ENCODE results near the gene CRK.

Gene CRK

GRCh38 chr17:1490643-1491442 lies 34.8 kb upstream of the CRK start:
- peak; percentile 65 for ATAC-seq
- TF ChIP-seq BACH2 (CRISPR knock-in tag; IDR thresholded peaks at IDR 0.05; ENCODE audit: borderline replicate concordance) (no peak), TCF4 (CRISPR knock-in tag; IDR thresholded peaks at IDR 0.05; ENCODE audit: borderline replicate concordance) (no peak), ARNTL (CRISPR knock-in tag; IDR thresholded peaks at IDR 0.05; ENCODE audit: borderline replicate concordance, low read depth) (no peak), PPARA (CRISPR knock-in tag; IDR thresholded peaks at IDR 0.05; ENCODE audit: borderline replicate concordance) (no peak), TOX (CRISPR knock-in tag; IDR thresholded peaks at IDR 0.05; ENCODE audit: borderline replicate concordance) (no peak), PATZ1 (CRISPR knock-in tag; IDR thresholded peaks at IDR 0.05; ENCODE audit: borderline replicate concordance) (no peak), CSDC2 (CRISPR knock-in tag; IDR thresholded peaks at IDR 0.05) (no peak)

- TF ChIP-seq BACH2 (CRISPR knock-in tag; IDR thresholded peaks at IDR 0.05; ENCODE audit: borderline replicate concordance), result no peak
- no peak for TF ChIP-seq TCF4 (CRISPR knock-in tag; IDR thresholded peaks at IDR 0.05; ENCODE audit: borderline replicate concordance)
- TF ChIP-seq SNAI2 (CRISPR knock-in tag; IDR thresholded peaks at IDR 0.05), result no peak
- no peak for TF ChIP-seq ZNF565 (CRISPR knock-in tag; conservative IDR thresholded peaks at IDR 0.05; ENCODE audit: low read depth)
- TF ChIP-seq ZNF8 (CRISPR knock-in tag; IDR thresholded peaks at IDR 0.05), result no peak
- no peak for TF ChIP-seq ESRRG (CRISPR knock-in tag; IDR thresholded peaks at IDR 0.05)
- no peak for TF ChIP-seq OSR1 (CRISPR knock-in tag; IDR thresholded peaks at IDR 0.05)
- TF ChIP-seq POU6F1 (CRISPR knock-in tag; IDR thresholded peaks at IDR 0.05; ENCODE audit: borderline replicate concordance, low read depth), result no peak
- TF ChIP-seq TOX (CRISPR knock-in tag; IDR thresholded peaks at IDR 0.05; ENCODE audit: borderline replicate concordance), result no peak
- TF ChIP-seq ISL1 (CRISPR knock-in tag; IDR thresholded peaks at IDR 0.05), result no peak
- no peak for TF ChIP-seq ARNTL (CRISPR knock-in tag; IDR thresholded peaks at IDR 0.05; ENCODE audit: borderline replicate concordance, low read depth)
- no peak for TF ChIP-seq ZC3H10 (CRISPR knock-in tag; IDR thresholded peaks at IDR 0.05)
- TF ChIP-seq CSDC2 (CRISPR knock-in tag; IDR thresholded peaks at IDR 0.05), result no peak
- no peak for TF ChIP-seq TSHZ2 (CRISPR knock-in tag; IDR thresholded peaks at IDR 0.05)
- no peak for TF ChIP-seq GLIS3 (CRISPR knock-in tag; IDR thresholded peaks at IDR 0.05)
- TF ChIP-seq ZNF70 (CRISPR knock-in tag; IDR thresholded peaks at IDR 0.05), result no peak
- TF ChIP-seq ZFP3 (CRISPR knock-in tag; IDR thresholded peaks at IDR 0.05), result no peak
- TF ChIP-seq PPARA (CRISPR knock-in tag; IDR thresholded peaks at IDR 0.05; ENCODE audit: borderline replicate concordance), result no peak
- TF ChIP-seq ZFP30 (CRISPR knock-in tag; IDR thresholded peaks at IDR 0.05), result no peak
- ATAC-seq, result no peak
Measured at GRCh38 chr17:1488826-1489270, 32.8 kb upstream of the CRK start.

GRCh38 chr17:1487939-1488825 lies 32.1 kb upstream of the CRK start:
- TF ChIP-seq TOX (CRISPR knock-in tag; IDR thresholded peaks at IDR 0.05; ENCODE audit: borderline replicate concordance) (no peak), BACH2 (CRISPR knock-in tag; IDR thresholded peaks at IDR 0.05; ENCODE audit: borderline replicate concordance) (no peak), PPARA (CRISPR knock-in tag; IDR thresholded peaks at IDR 0.05; ENCODE audit: borderline replicate concordance) (no peak)
- peak; percentile 57 for ATAC-seq

Data from SK-N-SH treated with all-trans-retinoic acid at 6 μM for 48 hours (cell line).